ENCODE data around the gene SDC3. TPM values are rescaled to one million over a fixed set of nuclear protein-coding genes. Genes with fewer than 3 reads are reported as not detected.
"Not testable (repeated sequence)": the region's sequence is repeated elsewhere in the genome, so short reads cannot be mapped to it uniquely, and the experiment has no call there.

SDC3 gene
- total RNA-seq, 1 donor from 2014 or later: 113 TPM

GRCh38 chr1:30940541-30940940, 32.0 kb upstream of the SDC3 start:
- Histone ChIP-seq H3K4me3 (ENCODE audit: insufficient read depth, low read depth, low read length) (no peak overlapping the region), H3K79me2 (ENCODE audit: insufficient read depth, low read length) (peaks cover 43% of the 10 kb centered on the region), H3K36me3 (ENCODE audit: insufficient read depth, low read length) (peaks cover 60% of the 10 kb centered on the region), H3K4me2 (ENCODE audit: low read length) (no peak overlapping the region), H4K20me1 (ENCODE audit: insufficient read depth, low read length) (peaks cover 68% of the 10 kb centered on the region), H3K9ac (ENCODE audit: low read length) (no peak overlapping the region), H3K9me3 (ENCODE audit: insufficient read depth, low read depth, low read length) (no peaks in the 10 kb centered on the region), H3K27me3 (ENCODE audit: insufficient read depth, low read length) (no peaks in the 10 kb centered on the region), H3K27ac (ENCODE audit: low read depth, low read length) (no peak overlapping the region), H3K4me1 (ENCODE audit: insufficient read depth, low read length) (peaks cover 7% of the 10 kb centered on the region), H2AFZ (ENCODE audit: low read depth, low read length) (no peak overlapping the region)
- no peaks in the 10 kb centered on the region for H3K9me3 Mint-ChIP-seq (ENCODE audit: unreplicated experiment)
- H3K27me3 Mint-ChIP-seq (ENCODE audit: low read depth, unreplicated experiment): no peaks in the 10 kb centered on the region
- no peak for DNase-seq (ENCODE audit: low read depth)
- H3K27ac Mint-ChIP-seq (ENCODE audit: unreplicated experiment): no peak overlapping the region
- no peak for TF ChIP-seq EZH2 (IDR thresholded peaks at IDR 0.05; ENCODE audit: insufficient read depth, low read length)
- no peak for TF ChIP-seq CTCF (IDR thresholded peaks at IDR 0.05; ENCODE audit: insufficient read depth, low read depth, low read length)
- no peak overlapping the region for H3K4me3 Mint-ChIP-seq (ENCODE audit: unreplicated experiment)
- H3K4me1 Mint-ChIP-seq (ENCODE audit: low read depth, unreplicated experiment): peaks cover 15% of the 10 kb centered on the region
- no peak for FAIRE-seq
- peaks cover 28% of the 10 kb centered on the region for H3K36me3 Mint-ChIP-seq (ENCODE audit: low read depth, unreplicated experiment)

GRCh38 chr1:30936541-30937171, 28.1 kb upstream of the SDC3 start:
- Histone ChIP-seq H3K27me3 (ENCODE audit: insufficient read depth, low read length) (no peaks in the 10 kb centered on the region), H3K4me3 (ENCODE audit: insufficient read depth, low read depth, low read length) (no peak overlapping the region), H3K9me3 (ENCODE audit: insufficient read depth, low read depth, low read length) (no peaks in the 10 kb centered on the region), H4K20me1 (ENCODE audit: insufficient read depth, low read length) (peaks cover 60% of the 10 kb centered on the region), H3K36me3 (ENCODE audit: insufficient read depth, low read length) (peaks cover 50% of the 10 kb centered on the region), H3K79me2 (ENCODE audit: insufficient read depth, low read length) (peaks cover 29% of the 10 kb centered on the region), H3K9ac (ENCODE audit: low read length) (no peak overlapping the region), H3K4me1 (ENCODE audit: insufficient read depth, low read length) (peaks cover 14% of the 10 kb centered on the region), H3K27ac (ENCODE audit: low read depth, low read length) (no peak overlapping the region), H2AFZ (ENCODE audit: low read depth, low read length) (no peak overlapping the region), H3K4me2 (ENCODE audit: low read length) (no peak overlapping the region)
- DNase-seq (ENCODE audit: low read depth): no peak
- Mint-ChIP-seq H3K4me1 (ENCODE audit: low read depth, unreplicated experiment) (peaks cover 41% of the 10 kb centered on the region), H3K4me3 (ENCODE audit: unreplicated experiment) (no peak overlapping the region), H3K36me3 (ENCODE audit: low read depth, unreplicated experiment) (peaks cover 31% of the 10 kb centered on the region), H3K27ac (ENCODE audit: unreplicated experiment) (no peak overlapping the region), H3K27me3 (ENCODE audit: low read depth, unreplicated experiment) (no peaks in the 10 kb centered on the region), H3K9me3 (ENCODE audit: unreplicated experiment) (no peaks in the 10 kb centered on the region)
- no peak for FAIRE-seq
- no peak for TF ChIP-seq CTCF (IDR thresholded peaks at IDR 0.05; ENCODE audit: insufficient read depth, low read depth, low read length)
- TF ChIP-seq EZH2 (IDR thresholded peaks at IDR 0.05; ENCODE audit: insufficient read depth, low read length): no peak

- DNase-seq (ENCODE audit: low read depth); FAIRE-seq; H3K27ac ChIP-seq (ENCODE audit: low read depth, low read length); H3K9ac ChIP-seq (ENCODE audit: low read length); H3K27me3 ChIP-seq (ENCODE audit: insufficient read depth, low read length); H3K27me3 Mint-ChIP-seq (ENCODE audit: low read depth, unreplicated experiment); H3K4me3 ChIP-seq (ENCODE audit: insufficient read depth, low read depth, low read length); H3K9me3 Mint-ChIP-seq (ENCODE audit: unreplicated experiment); H3K4me2 ChIP-seq (ENCODE audit: low read length); H3K4me3 Mint-ChIP-seq (ENCODE audit: unreplicated experiment); H3K9me3 ChIP-seq (ENCODE audit: insufficient read depth, low read depth, low read length); H2AFZ ChIP-seq (ENCODE audit: low read depth, low read length); H3K27ac Mint-ChIP-seq (ENCODE audit: unreplicated experiment): not testable (repeated sequence)
- Histone ChIP-seq H3K4me1 (ENCODE audit: insufficient read depth, low read length) (peaks cover 14% of the 10 kb centered on the region), H3K79me2 (ENCODE audit: insufficient read depth, low read length) (peaks cover 29% of the 10 kb centered on the region), H4K20me1 (ENCODE audit: insufficient read depth, low read length) (peaks cover 65% of the 10 kb centered on the region), H3K36me3 (ENCODE audit: insufficient read depth, low read length) (peaks cover 41% of the 10 kb centered on the region)
- peaks cover 49% of the 10 kb centered on the region for H3K4me1 Mint-ChIP-seq (ENCODE audit: low read depth, unreplicated experiment)
- peaks cover 36% of the 10 kb centered on the region for H3K36me3 Mint-ChIP-seq (ENCODE audit: low read depth, unreplicated experiment)
Measured at GRCh38 chr1:30935758-30936157, 27.2 kb upstream of the SDC3 start.

All from astrocyte (in vitro differentiated cells and primary cell).